ENCODE data around the gene PEPD.

Gene PEPD

DNA sequence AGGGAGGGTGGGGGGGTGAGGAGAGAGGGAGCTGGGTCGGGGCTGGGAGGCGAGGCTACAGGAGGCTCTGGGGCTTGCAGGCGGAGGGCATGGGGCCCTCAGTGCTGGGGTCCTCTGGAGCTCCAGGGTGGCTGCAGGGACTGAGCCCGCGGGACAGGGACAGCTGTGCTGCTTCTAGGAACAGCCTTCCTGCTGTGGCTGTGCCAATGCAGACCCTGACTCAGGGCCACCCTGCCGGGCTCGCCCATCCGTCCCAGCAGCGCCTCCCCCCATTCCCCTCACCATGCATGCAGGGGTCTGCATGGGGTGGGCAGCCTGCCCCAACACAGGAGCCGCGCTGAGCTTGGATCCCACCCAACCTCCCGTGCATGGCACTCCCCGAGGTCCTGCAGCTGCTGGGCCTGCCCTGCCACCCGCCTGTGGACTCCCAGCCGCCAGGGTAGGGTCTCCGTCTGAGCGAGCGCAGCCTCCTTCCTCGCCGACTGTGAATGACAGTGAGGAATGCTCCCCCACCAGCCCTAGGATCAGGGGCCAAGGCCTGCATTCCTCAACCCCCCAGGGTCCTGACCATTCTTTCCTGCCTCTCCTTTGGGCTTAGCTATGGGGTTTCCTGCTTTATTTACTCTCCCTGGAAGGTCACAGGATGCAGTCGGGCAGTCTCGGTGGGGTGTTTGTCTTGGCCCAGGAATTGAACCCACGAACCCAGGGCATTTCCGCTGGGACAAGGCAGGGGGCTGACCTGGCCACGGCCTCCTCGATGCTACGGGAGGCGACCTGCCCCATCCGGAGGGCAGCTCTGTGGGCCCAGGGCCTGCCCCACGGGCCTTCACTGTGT lies 124.7 kb downstream of the PEPD start:
- DNase-seq (ENCODE audit: extremely low read depth, low read depth): no peak
- no peak for TF ChIP-seq CTCF (IDR thresholded peaks at IDR 0.05; ENCODE audit: low read depth, low read length, missing control alignments)
- H3K4me3 ChIP-seq (replicated peaks; ENCODE audit: low read depth, low read length): no peak overlapping the region

- no peak for DNase-seq (ENCODE audit: extremely low read depth, low read depth)
- TF ChIP-seq CTCF (IDR thresholded peaks at IDR 0.05; ENCODE audit: low read depth, low read length, missing control alignments): no peak
- H3K4me3 ChIP-seq (replicated peaks; ENCODE audit: low read depth, low read length): no peak overlapping the region
Measured at GRCh38 chr19:33395561-33396550, 125.7 kb downstream of the PEPD start.

DNA sequence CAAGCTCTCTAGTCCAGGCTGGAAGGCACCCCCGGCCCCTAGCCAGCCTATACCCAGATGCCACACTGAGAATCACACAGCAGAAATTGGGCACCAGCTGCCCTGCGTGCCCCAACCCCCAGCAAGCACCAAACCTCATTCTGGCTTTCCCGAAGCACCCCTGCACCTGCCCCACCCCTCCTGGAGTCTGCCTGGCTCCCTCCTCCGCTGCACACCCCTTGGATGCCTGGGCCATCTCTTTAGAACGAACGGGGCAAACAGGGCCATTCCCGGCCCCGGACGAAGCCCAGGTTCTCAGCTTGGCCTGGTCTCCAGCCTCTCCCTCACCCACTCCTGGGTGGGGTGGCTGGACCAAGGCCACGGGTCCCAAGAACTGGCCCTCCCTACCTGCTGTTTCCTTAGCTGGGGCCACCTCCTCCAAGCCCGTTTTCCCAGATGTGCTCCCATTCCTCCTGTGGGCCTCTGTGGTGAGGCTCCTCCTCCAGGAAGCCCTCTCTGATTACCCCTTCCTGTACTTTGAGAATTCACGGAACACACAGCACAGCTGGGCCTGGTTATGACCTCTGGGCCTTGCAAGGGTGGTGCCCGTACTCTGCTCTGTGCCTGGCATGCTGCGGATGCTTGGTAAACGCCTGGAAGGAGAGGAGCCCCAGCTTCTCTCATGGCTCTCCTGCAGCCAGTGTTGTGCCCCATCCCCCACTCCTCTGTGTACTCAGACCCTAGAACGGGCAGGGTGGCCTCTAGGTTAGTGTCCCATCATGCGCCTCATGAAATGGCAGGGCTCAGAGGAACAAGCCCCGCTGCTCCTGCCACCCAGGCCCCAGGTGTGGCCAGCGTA lies 126.6 kb downstream of the PEPD start:
- no peak for DNase-seq (ENCODE audit: extremely low read depth, low read depth)
- TF ChIP-seq CTCF (IDR thresholded peaks at IDR 0.05; ENCODE audit: low read depth, low read length, missing control alignments): no peak
- H3K4me3 ChIP-seq (replicated peaks; ENCODE audit: low read depth, low read length): no peak overlapping the region

DNA sequence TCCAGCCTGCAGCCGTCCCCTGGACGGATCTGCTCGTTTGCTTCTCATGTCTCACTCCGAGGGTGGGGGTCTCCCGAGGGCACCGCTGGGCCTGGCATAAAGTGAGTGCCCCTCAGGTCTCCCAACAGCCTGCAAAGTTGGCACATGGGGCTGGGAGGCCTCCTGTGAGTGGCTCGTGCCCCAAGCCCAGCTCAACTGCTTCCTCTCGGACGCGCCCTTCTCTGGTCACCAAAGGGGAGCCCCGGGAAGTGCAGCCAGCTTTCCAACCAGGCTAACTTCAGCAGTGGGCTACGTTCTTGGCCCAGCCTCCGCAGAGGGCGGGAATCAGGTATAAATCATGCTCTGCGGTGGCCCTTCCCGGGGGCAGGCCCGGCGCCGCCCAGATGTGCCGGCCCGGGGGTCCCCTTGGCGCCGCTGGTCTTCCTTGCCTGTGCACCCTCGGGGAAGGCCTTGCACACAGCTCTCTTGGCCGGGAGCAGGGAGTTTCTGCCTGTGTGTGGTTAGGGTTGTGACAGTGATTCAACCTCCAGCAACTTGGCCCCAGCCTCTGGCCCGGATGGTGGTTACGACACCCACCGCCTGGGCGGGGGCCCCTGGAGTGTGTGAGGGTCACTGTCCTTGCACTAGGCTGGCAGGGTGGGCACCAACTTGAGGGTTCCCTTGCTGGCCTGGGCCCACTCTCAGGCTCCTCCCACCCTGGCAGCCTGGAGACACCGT lies 127.4 kb downstream of the PEPD start:
- DNase-seq (ENCODE audit: extremely low read depth, low read depth): no peak
- no peak overlapping the region for H3K4me3 ChIP-seq (replicated peaks; ENCODE audit: low read depth, low read length)
- TF ChIP-seq CTCF (IDR thresholded peaks at IDR 0.05; ENCODE audit: low read depth, low read length, missing control alignments): no peak

GRCh38 chr19:33393286-33394005 lies 128.1 kb downstream of the PEPD start:
- no peak for TF ChIP-seq CTCF (IDR thresholded peaks at IDR 0.05; ENCODE audit: low read depth, low read length, missing control alignments)
- no peak overlapping the region for H3K4me3 ChIP-seq (replicated peaks; ENCODE audit: low read depth, low read length)
- no peak for DNase-seq (ENCODE audit: extremely low read depth, low read depth)
